Renal pelvis (tissue), 3 donors: ENCODE data around the gene TRMT61A. TPM values are rescaled to one million over a fixed set of nuclear protein-coding genes. Genes with fewer than 3 reads are reported as not detected.

Experiments used
- polyA plus RNA-seq, 3 donors: library from polyadenylated mRNA; unstranded; fragments of 120-200 nt; gene quantifications; one replicate each; pipeline ENCODE4 v1.2.1, GENCODE V29; 2013; ENCODE audit not compliant: insufficient read length in 3 of 3

Gene TRMT61A
- polyA plus RNA-seq, 3 donors, result 8.9 to 10.5 (median 9.1) TPM

Other genes with a start within 250 kb of the TRMT61A start
- 100 to 1,000 TPM; 226 to 257 (median 257) TPM for gene EIF5, start 195.0 kb upstream of the TRMT61A start, polyA plus RNA-seq
- gene MARK3, start 143.8 kb upstream of the TRMT61A start, polyA plus RNA-seq, result 100 to 1,000 TPM in 2 of 3 donors, 10 to 100 TPM in 1; 92.0 to 135 (median 103) TPM
- gene CKB, start 6.4 kb upstream of the TRMT61A start, polyA plus RNA-seq, result 100 to 1,000 TPM; 185 to 228 (median 194) TPM
- 10 to 100 TPM; 28.2 to 31.6 (median 28.9) TPM for gene BAG5, start 33.5 kb downstream of the TRMT61A start, polyA plus RNA-seq
- 10 to 100 TPM; 37.8 to 43.5 (median 43.4) TPM for gene COA8, start 33.8 kb downstream of the TRMT61A start, polyA plus RNA-seq
- gene KLC1, start 100.0 kb downstream of the TRMT61A start, polyA plus RNA-seq, result 100 to 1,000 TPM in 2 of 3 donors, 10 to 100 TPM in 1; 96.5 to 146 (median 145) TPM
- gene XRCC3, start 186.3 kb downstream of the TRMT61A start, polyA plus RNA-seq, result 10 to 100 TPM; 15.5 to 23.1 (median 21.1) TPM
- gene ZFYVE21, start 186.6 kb downstream of the TRMT61A start, polyA plus RNA-seq, result 10 to 100 TPM; 56.2 to 61.2 (median 59.7) TPM